HL-60 (cell line): ENCODE measurements around the gene ARFGAP3.

Experiments used
- DNase-seq, 2 experiments: peaks; one replicate each; pipeline ENCODE4 v3.0.0-alpha.2; 2010 to 2020; ENCODE audit warnings: low read depth in 1 of 2, low spot score in 1 of 2
- H3K27ac ChIP-seq: fragments of 250-450 bp; sonication (Bioruptor Pico); replicated peaks from 2 replicates; pipeline ENCODE4 v1.5.1; 2020; ENCODE audit warnings: mild to moderate bottlenecking, moderate library complexity
- H3K27me3 ChIP-seq: fragments of 250-450 bp; sonication (Bioruptor Pico); 2 replicates; pipeline ENCODE4 v1.5.1; 2021; ENCODE audit warnings: mild to moderate bottlenecking, moderate library complexity; ENCODE audit not compliant: insufficient read depth, poor library complexity, severe bottlenecking
- H3K4me3 ChIP-seq: replicated peaks from 2 replicates; pipeline ENCODE4 v1.5.1; 2011; ENCODE audit warnings: mild to moderate bottlenecking, control low read depth, low read length; ENCODE audit not compliant: insufficient read depth
- CTCF ChIP-seq: IDR thresholded peaks from one replicate; pipeline ENCODE4 v1.5.1; 2011; ENCODE audit warnings: low read length, control low read depth, inconsistent platforms; ENCODE audit not compliant: insufficient read depth
- GABPA ChIP-seq: IDR thresholded peaks from 2 replicates; pipeline ENCODE4 v1.6.1; 2012; ENCODE audit warnings: low read depth
- POLR2AphosphoS5 ChIP-seq: IDR thresholded peaks from 2 replicates; pipeline ENCODE4 v1.6.1; 2012; ENCODE audit warnings: low read depth
- REST ChIP-seq: IDR thresholded peaks from 2 replicates; pipeline ENCODE4 v1.6.1; 2012; ENCODE audit warnings: low read depth; ENCODE audit not compliant: insufficient replicate concordance
- SPI1 ChIP-seq: IDR thresholded peaks from 2 replicates; pipeline ENCODE4 v1.6.1; 2012; ENCODE audit warnings: low read depth, mild to moderate bottlenecking, borderline replicate concordance

ARFGAP3 gene

DNA sequence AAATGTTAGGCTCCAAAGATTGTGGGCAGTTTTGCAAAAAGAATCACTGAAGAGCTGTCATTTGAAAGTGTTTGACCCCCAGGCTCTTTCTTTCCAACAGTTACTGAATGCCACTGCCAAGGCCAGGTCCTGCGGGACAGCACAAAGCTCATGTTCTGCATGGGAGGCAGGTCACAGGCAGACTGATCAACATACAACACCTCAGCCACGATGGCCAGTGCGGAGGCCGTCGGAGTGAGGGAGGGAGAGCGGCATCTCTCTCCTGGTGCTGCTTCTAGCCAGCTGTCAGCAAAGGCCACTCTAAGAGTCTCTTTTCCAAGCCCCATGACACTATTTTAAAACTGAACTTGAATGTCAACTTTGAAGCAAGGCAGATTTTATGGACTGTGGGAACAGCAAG lies 49.9 kb downstream of the ARFGAP3 start:
- TF ChIP-seq GABPA = no peak
- no peak for TF ChIP-seq SPI1
- no peak for TF ChIP-seq POLR2AphosphoS5
- TF ChIP-seq REST = no peak
- TF ChIP-seq CTCF = no peak
- Histone ChIP-seq H3K4me3 (no peak overlapping the region), H3K27ac (no peak overlapping the region), H3K27me3 (no peaks in the 10 kb centered on the region)
- no peak for DNase-seq

DNA sequence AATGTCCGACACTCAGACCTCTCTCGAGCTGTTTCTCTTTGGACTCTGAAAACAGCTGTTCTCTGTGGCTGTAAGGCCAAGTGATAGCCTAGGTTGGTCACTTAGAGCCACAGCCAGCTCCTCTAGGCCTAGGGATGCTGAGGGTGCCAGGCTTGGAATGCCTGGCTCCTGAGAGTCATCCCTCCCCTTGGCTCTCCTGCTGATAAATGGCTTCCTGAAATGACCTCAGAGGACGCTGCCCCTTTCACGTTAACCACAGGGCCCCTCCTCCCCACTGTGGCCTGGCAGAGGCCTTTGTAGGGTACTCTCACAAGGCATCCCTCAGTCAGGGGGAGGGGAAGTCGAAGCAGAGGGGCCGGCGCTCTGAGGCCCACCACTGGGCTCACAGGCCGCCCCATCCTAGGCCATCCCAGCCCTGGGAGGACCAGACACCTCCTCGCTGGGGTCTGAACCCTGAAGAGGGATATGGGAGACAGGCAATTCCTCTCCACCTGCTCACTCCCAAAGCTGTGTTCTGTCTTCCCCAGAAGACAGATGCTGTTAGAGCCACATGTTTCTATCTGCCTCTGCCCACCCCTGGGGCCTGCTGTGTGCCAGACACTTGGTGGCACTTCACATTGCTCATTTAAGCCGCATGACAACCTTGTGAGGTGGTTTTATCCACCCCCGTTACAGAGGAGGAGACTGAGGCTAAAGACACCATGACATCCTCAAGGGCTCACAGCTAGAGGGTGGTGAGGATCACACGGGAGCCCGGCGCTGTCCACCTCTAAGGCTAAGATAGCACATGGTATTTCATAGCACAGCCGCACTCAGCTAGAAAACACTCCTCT lies 50.9 kb downstream of the ARFGAP3 start:
- H3K27me3 ChIP-seq = no peaks in the 10 kb centered on the region
- TF ChIP-seq SPI1 (no peak), GABPA (no peak), CTCF (no peak), POLR2AphosphoS5 (no peak), REST (no peak)
- DNase-seq = no peak
- H3K27ac ChIP-seq = no peak overlapping the region
- H3K4me3 ChIP-seq = no peak overlapping the region

DNA sequence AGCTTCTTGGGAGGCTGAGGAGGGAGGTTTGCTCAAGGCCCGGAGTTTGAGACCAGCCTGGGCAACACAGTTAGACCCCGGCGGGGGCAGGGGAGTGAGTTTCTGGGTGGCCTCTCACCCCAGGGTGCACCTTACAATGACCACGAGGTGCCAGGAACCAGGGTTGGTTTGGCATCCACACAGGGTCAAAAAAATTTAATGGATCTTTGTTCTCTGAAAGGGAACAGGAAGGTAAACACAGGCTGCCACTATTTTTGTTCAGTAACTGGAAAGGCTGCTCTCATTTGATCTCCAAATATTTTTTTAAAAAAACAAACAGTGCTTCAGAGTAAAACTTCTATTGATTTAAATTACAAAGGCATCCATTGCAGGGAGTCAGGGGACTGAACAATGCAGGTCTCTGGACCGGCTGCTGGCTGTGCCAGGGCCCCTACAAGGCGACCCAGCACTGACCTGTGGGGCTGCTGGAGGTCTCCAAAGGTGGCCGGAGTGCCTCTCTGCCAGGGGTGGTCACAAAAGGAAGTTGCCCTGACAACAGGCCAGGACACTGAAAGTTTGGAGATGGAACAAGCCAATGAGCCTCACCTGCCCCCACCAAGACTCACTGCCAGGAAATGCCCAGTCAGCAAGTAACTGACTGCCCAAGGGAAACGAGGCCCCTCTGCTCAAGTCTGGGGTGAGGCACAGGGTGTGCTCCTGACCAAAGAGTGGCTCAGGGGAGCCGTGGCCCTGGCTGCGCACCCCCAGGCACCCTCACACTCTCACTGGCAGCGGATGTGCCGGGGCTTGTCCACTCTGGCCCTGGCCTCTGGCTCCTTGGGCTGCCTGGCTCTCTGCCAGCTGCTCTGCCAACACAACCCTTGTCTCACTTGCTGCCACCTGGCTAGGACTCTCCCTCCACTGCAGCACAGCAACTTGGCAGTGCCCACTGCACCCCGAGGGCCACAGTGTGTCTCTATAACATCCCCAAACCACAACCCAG lies 51.8 kb downstream of the ARFGAP3 start:
- no peak for TF ChIP-seq SPI1
- TF ChIP-seq POLR2AphosphoS5 = no peak
- TF ChIP-seq CTCF = no peak
- TF ChIP-seq GABPA = no peak
- no peak for TF ChIP-seq REST
- no peak for DNase-seq

More for the DNA sequence above, 51.8 kb downstream of the ARFGAP3 start:
- no peak overlapping the region for H3K27ac ChIP-seq
- H3K27me3 ChIP-seq = no peaks in the 10 kb centered on the region
- H3K4me3 ChIP-seq = no peak overlapping the region
